ENCODE measurements around the gene TEX54.

The TEX54 gene

GRCh38 chr11:62854013-62854824 is 21.6 kb upstream of the TEX54 start:
- no peak for DNase-seq (ENCODE audit: low read depth)
- H3K4me3 ChIP-seq (ENCODE audit: low read depth, low read length) = peak overlapping the region; percentile 77
- no peak for TF ChIP-seq CTCF (conservative IDR thresholded peaks at IDR 0.05; ENCODE audit: low read depth, low read length)

DNA sequence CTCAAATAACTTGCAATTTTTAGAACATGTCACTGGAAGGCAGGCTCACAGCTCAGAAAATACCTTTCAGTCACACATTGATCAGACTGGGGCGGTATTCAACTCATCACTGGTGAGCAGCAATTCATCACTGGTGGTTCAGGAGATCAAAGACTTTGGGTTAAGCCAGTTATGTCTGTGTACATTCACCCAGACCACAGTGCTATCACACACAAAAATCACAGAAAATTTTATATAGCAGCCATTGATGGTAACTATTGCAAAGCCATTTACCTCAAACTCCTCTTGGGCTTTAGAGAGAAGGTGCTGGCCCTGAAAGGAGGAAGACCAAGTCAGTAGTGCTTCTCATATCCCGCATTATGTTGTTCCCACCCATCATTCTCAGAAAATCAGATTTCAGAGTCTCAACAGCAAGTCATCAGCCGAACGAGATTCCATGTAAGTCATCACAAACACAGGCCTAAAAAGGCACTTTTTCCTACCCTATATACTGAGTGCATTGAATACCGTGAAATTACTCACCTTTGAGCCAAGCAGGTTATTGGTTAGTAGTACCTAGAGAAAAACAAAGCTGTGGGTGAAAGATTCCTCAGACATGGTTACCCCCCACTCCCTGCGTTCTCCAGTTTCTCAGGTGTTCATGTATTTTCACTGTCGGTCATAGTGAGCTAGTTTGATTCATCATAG is 20.8 kb upstream of the TEX54 start:
- no peak for DNase-seq (ENCODE audit: low read depth)
- TF ChIP-seq CTCF (conservative IDR thresholded peaks at IDR 0.05; ENCODE audit: low read depth, low read length) = no peak
- peak overlapping the region; percentile 77 for H3K4me3 ChIP-seq (ENCODE audit: low read depth, low read length)

- no peak for TF ChIP-seq CTCF (conservative IDR thresholded peaks at IDR 0.05; ENCODE audit: low read depth, low read length)
- no peak overlapping the region for H3K4me3 ChIP-seq (ENCODE audit: low read depth, low read length)
- no peak for DNase-seq (ENCODE audit: low read depth)
Measured at GRCh38 chr11:62852523-62853188, 20.0 kb upstream of the TEX54 start.

DNA sequence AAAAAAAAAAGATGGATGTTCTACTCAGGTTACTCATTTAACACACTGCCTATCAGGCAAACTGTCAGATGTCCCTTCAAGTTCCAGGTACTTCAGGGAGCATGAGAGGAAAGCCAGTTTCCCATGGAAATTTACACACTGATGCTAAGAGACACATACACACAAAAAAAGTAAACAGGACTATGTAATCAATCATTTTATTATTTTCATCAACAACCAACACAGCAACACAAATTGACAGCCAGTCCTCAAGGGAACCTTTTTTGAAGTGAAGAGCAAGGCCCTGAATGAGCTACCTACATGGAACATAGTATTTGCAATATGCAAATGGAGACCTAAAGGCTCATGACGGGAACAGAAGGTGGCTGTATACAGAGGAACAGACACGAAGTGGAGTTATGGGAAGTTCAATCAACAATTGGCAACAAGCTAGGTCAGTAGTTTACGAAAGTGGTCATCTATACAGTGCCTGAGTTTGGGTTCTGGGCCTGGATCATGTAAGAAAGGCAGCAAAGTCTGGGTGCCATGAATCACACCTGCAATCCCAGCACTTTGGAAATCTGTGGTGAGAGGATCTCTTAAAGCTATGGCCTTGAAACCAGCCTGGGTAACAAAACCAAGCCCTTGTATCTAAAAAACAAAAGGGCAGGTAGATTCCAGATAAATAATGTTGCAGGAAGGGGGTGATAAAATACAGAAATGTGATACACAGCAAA is 19.3 kb upstream of the TEX54 start:
- TF ChIP-seq CTCF (conservative IDR thresholded peaks at IDR 0.05; ENCODE audit: low read depth, low read length) = no peak
- no peak for DNase-seq (ENCODE audit: low read depth)
- H3K4me3 ChIP-seq (ENCODE audit: low read depth, low read length) = no peak overlapping the region

DNA sequence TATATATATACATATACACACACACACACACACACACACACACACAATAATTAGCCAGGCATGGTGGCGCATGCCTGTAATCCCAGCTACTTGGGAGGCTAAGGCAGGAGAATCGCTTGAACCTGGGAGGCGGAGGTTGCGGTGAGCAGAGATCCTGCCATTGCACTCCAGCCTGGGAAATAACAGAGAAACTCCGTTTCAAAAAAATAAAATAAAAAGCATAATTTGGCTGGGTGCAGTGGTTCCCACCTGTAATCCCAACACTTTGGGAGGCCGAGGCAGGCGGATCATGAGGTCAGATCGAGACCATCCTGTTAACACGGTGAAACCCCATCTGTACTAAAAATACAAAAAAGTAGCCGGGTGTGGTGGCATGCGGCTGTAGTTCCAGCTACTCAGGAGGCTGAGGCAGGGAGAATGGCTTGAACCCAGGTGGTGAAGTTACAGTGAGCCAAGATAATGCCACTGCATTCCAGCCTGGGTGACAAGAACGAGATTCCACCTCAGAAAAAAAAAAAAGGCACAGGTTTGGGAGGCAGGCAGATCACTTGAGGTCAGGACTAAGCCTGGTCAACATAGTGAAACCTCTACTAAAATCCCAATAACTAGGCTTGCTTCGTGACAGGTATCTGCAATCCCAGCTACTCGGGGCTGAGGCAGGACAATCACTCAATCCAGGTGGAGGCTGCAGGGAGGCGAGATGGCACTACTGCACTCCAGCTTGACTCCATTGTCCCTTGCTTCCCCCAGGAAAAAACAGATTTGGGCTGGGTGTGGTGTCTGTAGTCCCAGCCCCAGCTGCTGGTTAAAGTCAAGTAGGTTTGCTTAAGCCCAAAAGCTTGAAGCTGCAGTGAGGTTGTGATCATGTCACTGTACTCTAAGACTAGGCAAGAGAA is 18.5 kb upstream of the TEX54 start:
- no peak for TF ChIP-seq CTCF (conservative IDR thresholded peaks at IDR 0.05; ENCODE audit: low read depth, low read length)
- no peak overlapping the region for H3K4me3 ChIP-seq (ENCODE audit: low read depth, low read length)
- no peak for DNase-seq (ENCODE audit: low read depth)

GRCh38 chr11:62847767-62848314 is 15.2 kb upstream of the TEX54 start:
- no peak for TF ChIP-seq CTCF (conservative IDR thresholded peaks at IDR 0.05; ENCODE audit: low read depth, low read length)
- no peak for DNase-seq (ENCODE audit: low read depth)
- no peak overlapping the region for H3K4me3 ChIP-seq (ENCODE audit: low read depth, low read length)
